GM19328 (cell line): ENCODE measurements around the gene SSUH2.

Experiments
- ATAC-seq: cut with Tn5 transposase; IDR thresholded peaks from one replicate; pipeline ENCODE4 v1.9.1; 2021; ENCODE audit warnings: mild to moderate bottlenecking, moderate library complexity; ENCODE audit not compliant: unreplicated experiment

Gene SSUH2

GRCh38 chr3:8642001-8642400, 2.6 kb downstream of the SSUH2 start:
- ATAC-seq, result no peak

GRCh38 chr3:8641472-8641871, 3.1 kb downstream of the SSUH2 start:
- no peak for ATAC-seq

GRCh38 chr3:8640223-8640622, 4.4 kb downstream of the SSUH2 start:
- no peak for ATAC-seq

- no peak for ATAC-seq
These were observed 5.0 kb downstream of the SSUH2 start for GRCh38 chr3:8639659-8640000.

GRCh38 chr3:8638994-8639658, 5.5 kb downstream of the SSUH2 start:
- no peak for ATAC-seq

- ATAC-seq, result no peak
These were observed 7.2 kb downstream of the SSUH2 start for GRCh38 chr3:8637348-8637747.

- ATAC-seq, result no peak
These were observed 9.0 kb downstream of the SSUH2 start for GRCh38 chr3:8635631-8636030.

GRCh38 chr3:8635125-8635524, 9.5 kb downstream of the SSUH2 start:
- no peak for ATAC-seq

GRCh38 chr3:8632402-8633237, 12.0 kb downstream of the SSUH2 start:
- ATAC-seq, result no peak

- no peak for ATAC-seq
These were observed 12.9 kb downstream of the SSUH2 start for GRCh38 chr3:8631661-8632060.

- ATAC-seq, result no peak
These were observed 15.2 kb downstream of the SSUH2 start for GRCh38 chr3:8629151-8630021.

GRCh38 chr3:8627949-8628348, 16.6 kb downstream of the SSUH2 start:
- no peak for ATAC-seq

- ATAC-seq, result no peak
These were observed 17.2 kb downstream of the SSUH2 start for GRCh38 chr3:8627201-8627940.

- ATAC-seq, result no peak
These were observed 18.6 kb downstream of the SSUH2 start for GRCh38 chr3:8625991-8626390.

- ATAC-seq, result no peak
These were observed 20.0 kb downstream of the SSUH2 start for GRCh38 chr3:8624612-8625011.

GRCh38 chr3:8623741-8624140, 20.9 kb downstream of the SSUH2 start:
- no peak for ATAC-seq

GRCh38 chr3:8622873-8623691, 21.5 kb downstream of the SSUH2 start:
- peak; percentile 91 for ATAC-seq

GRCh38 chr3:8621872-8622271, 22.7 kb downstream of the SSUH2 start:
- no peak for ATAC-seq

- ATAC-seq, result no peak
These were observed 23.5 kb downstream of the SSUH2 start for GRCh38 chr3:8621141-8621540.

- ATAC-seq, result no peak
These were observed 25.1 kb downstream of the SSUH2 start for GRCh38 chr3:8619548-8619947.
